Measurements from ENCODE around the gene RAPGEF1.

- TF ChIP-seq POLR2A (IDR thresholded peaks at IDR 0.05; ENCODE audit: low read depth, low read length) (no peak), POLR2AphosphoS5 (IDR thresholded peaks at IDR 0.05; ENCODE audit: low read depth, low read length) (no peak), SPI1 (IDR thresholded peaks at IDR 0.05; ENCODE audit: low read depth, low read length) (no peak), TAF1 (IDR thresholded peaks at IDR 0.05; ENCODE audit: low read depth, low read length) (no peak), POU2F2 (IDR thresholded peaks at IDR 0.05; ENCODE audit: low read depth, low read length) (no peak)
These were observed 17.7 kb upstream of the RAPGEF1 start for GRCh38 chr9:131757549-131757948.
